Endodermal cell (in vitro differentiated cells): Measurements from ENCODE around the gene SMG6. TPM values are rescaled to one million over a fixed set of nuclear protein-coding genes. Genes with fewer than 3 reads are reported as not detected.

Experiments
- DNase-seq: peaks from one replicate; pipeline ENCODE4 v3.0.0-alpha.2; 2017
- H3K27ac ChIP-seq: 2 replicates; pipeline ENCODE4 v1.5.1; 2013; ENCODE audit warnings: mild to moderate bottlenecking, low read depth, low read length, moderate library complexity
- H3K27me3 ChIP-seq: 2 replicates; pipeline ENCODE4 v1.6.1; 2013; ENCODE audit warnings: mild to moderate bottlenecking, low read length, moderate library complexity; ENCODE audit not compliant: insufficient read depth, control insufficient read depth, poor library complexity, severe bottlenecking
- H3K36me3 ChIP-seq: 2 replicates; pipeline ENCODE4 v1.7.0; 2013; ENCODE audit warnings: mild to moderate bottlenecking, low read length, moderate library complexity; ENCODE audit not compliant: control insufficient read depth, insufficient read depth
- H3K4me1 ChIP-seq: one replicate; pipeline ENCODE4 v1.7.0; 2013; ENCODE audit warnings: low read length; ENCODE audit not compliant: control insufficient read depth, insufficient read depth
- H3K4me3 ChIP-seq: 2 replicates; pipeline ENCODE4 v1.5.1; 2013; ENCODE audit warnings: mild to moderate bottlenecking, low read length, moderate library complexity
- H3K9ac ChIP-seq: 2 replicates; pipeline ENCODE4 v1.6.1; 2013; ENCODE audit warnings: mild to moderate bottlenecking, low read length, moderate library complexity; ENCODE audit not compliant: poor library complexity, severe bottlenecking; ENCODE audit errors: extremely low read depth
- H3K9me3 ChIP-seq: 2 replicates; pipeline ENCODE4 v1.6.1; 2013; ENCODE audit warnings: mild to moderate bottlenecking, low read length, moderate library complexity; ENCODE audit not compliant: control insufficient read depth
- H3K27ac Mint-ChIP-seq: 2 replicates; pipeline ENCODE4 v1.8.0; 2020; ENCODE audit warnings: mixed read lengths
- H3K27me3 Mint-ChIP-seq: 2 replicates; pipeline ENCODE4 v1.8.0; 2021; ENCODE audit warnings: mild to moderate bottlenecking, mixed read lengths; ENCODE audit not compliant: insufficient read depth
- H3K36me3 Mint-ChIP-seq: 2 replicates; pipeline ENCODE4 v1.8.0; 2020; ENCODE audit warnings: low read depth, mixed read lengths
- H3K4me1 Mint-ChIP-seq: 2 replicates; pipeline ENCODE4 v1.8.0; 2020; ENCODE audit warnings: mixed read lengths
- H3K4me3 Mint-ChIP-seq: 2 replicates; pipeline ENCODE4 v1.8.0; 2020; ENCODE audit warnings: mild to moderate bottlenecking, moderate library complexity, mixed read lengths
- H3K9me3 Mint-ChIP-seq: 2 replicates; pipeline ENCODE4 v1.8.0; 2020; ENCODE audit warnings: mild to moderate bottlenecking, mixed read lengths
- CTCF ChIP-seq: fragments of 200-600 bp; sonication (generic); conservative IDR thresholded peaks from 2 replicates; pipeline ENCODE4 v1.5.0; 2021; ENCODE audit warnings: antibody characterized with exemption, mild to moderate bottlenecking
- WGBS, 2 experiments: methylation state at CpG; one replicate each; pipeline versions ENCODE4 v1.1.5 to v1.1.7; 2013; ENCODE audit warnings: missing lambda C conversion rate in 2 of 2, mixed read lengths in 1 of 2; ENCODE audit not compliant: insufficient coverage in 1 of 2, insufficient read length in 1 of 2; 5-methylcytosine and 5-hydroxymethylcytosine counted together
- total RNA-seq, 2 donors: library from RNA; stranded (reverse); fragmentation: NEBNext Ultra II Directional in 1 of 2; extraction: Animal tissue kit (Norgen Biotek cat#: 25700) in 1 of 2; gene quantifications; 2 replicates in 1 of 2; 3 replicates in 1 of 2; pipeline ENCODE4 v1.2.1, GENCODE V29; 2021

The SMG6 gene
- total RNA-seq, 2 donors from 2014 or later = 44.3 to 56.7 TPM

GRCh38 chr17:2017274-2017941 is 286.2 kb downstream of the SMG6 start:
- no peak overlapping the region for H3K9ac ChIP-seq
- H3K27ac Mint-ChIP-seq = no peak overlapping the region
- WGBS, 2 experiments = 92 to 95% methylated on average over 13 to 19 of the region's 19 CpGs
- peaks cover 78% of the 10 kb centered on the region for H3K27me3 Mint-ChIP-seq
- no peaks in the 10 kb centered on the region for H3K9me3 ChIP-seq
- peaks cover 12% of the 10 kb centered on the region for H3K27me3 ChIP-seq
- no peaks in the 10 kb centered on the region for H3K4me1 ChIP-seq
- peaks cover 23% of the 10 kb centered on the region for H3K4me1 Mint-ChIP-seq
- peaks cover 22% of the 10 kb centered on the region for H3K36me3 Mint-ChIP-seq
- H3K4me3 Mint-ChIP-seq = no peak overlapping the region
- no peaks in the 10 kb centered on the region for H3K9me3 Mint-ChIP-seq
- TF ChIP-seq CTCF = no peak
- no peak overlapping the region for H3K27ac ChIP-seq
- no peak for DNase-seq
- no peak overlapping the region for H3K4me3 ChIP-seq
- H3K36me3 ChIP-seq = peaks cover 26% of the 10 kb centered on the region

- peaks cover 77% of the 10 kb centered on the region for H3K27me3 Mint-ChIP-seq
- 94 to 96% methylated on average over 16 to 20 of the region's 20 CpGs for WGBS, 2 experiments
- H3K36me3 Mint-ChIP-seq = peaks cover 30% of the 10 kb centered on the region
Measured at GRCh38 chr17:2016494-2016893, 287.1 kb downstream of the SMG6 start.

GRCh38 chr17:2015314-2015713 is 288.3 kb downstream of the SMG6 start:
- no peak for TF ChIP-seq CTCF
- WGBS, 2 experiments = 94 to 96% methylated on average over 13 to 14 of the region's 14 CpGs
- Histone ChIP-seq H3K27me3 (peaks cover 2% of the 10 kb centered on the region), H3K27ac (no peak overlapping the region), H3K36me3 (peaks cover 30% of the 10 kb centered on the region), H3K9me3 (no peaks in the 10 kb centered on the region), H3K4me1 (peaks cover 9% of the 10 kb centered on the region), H3K4me3 (no peak overlapping the region), H3K9ac (no peak overlapping the region)
- Mint-ChIP-seq H3K27ac (no peak overlapping the region), H3K9me3 (no peaks in the 10 kb centered on the region), H3K36me3 (peaks cover 32% of the 10 kb centered on the region), H3K27me3 (peaks cover 70% of the 10 kb centered on the region), H3K4me1 (peaks cover 31% of the 10 kb centered on the region), H3K4me3 (no peak overlapping the region)
- no peak for DNase-seq

More at GRCh38 chr17:2016494-2016893, 287.1 kb downstream of the SMG6 start:
- Histone ChIP-seq H3K9ac (no peak overlapping the region), H3K4me3 (no peak overlapping the region), H3K27ac (no peak overlapping the region), H3K36me3 (peaks cover 27% of the 10 kb centered on the region), H3K4me1 (peaks cover 8% of the 10 kb centered on the region), H3K27me3 (peaks cover 12% of the 10 kb centered on the region), H3K9me3 (no peaks in the 10 kb centered on the region)
- Mint-ChIP-seq H3K4me3 (no peak overlapping the region), H3K4me1 (peaks cover 31% of the 10 kb centered on the region), H3K27ac (no peak overlapping the region), H3K9me3 (no peaks in the 10 kb centered on the region)
- TF ChIP-seq CTCF = no peak
- no peak for DNase-seq
